ENCODE measurements around the gene KIF16B. TPM values are rescaled to one million over a fixed set of nuclear protein-coding genes. Genes with fewer than 3 reads are reported as not detected.

Gene KIF16B
- total and polyA plus RNA-seq, 2 of the 8 experiments (the other 6 are each of a cell fraction or from before 2014, with no cell fraction given): 3.0 to 9.2 TPM

- H4K20me1 ChIP-seq (replicated peaks in 1 of 2; ENCODE audit: control insufficient read depth in 1 of 2, insufficient read depth in 2 of 2, low read length in 2 of 2): no peaks in the 10 kb centered on the region
- H2BK5ac ChIP-seq (ENCODE audit: low read depth, low read length): no peak overlapping the region
- no peak overlapping the region for H3K9ac ChIP-seq (replicated peaks in 1 of 4; ENCODE audit: extremely low read depth in 1 of 4, low read depth in 3 of 4, low read length in 3 of 4)
- H3K4me1 ChIP-seq (replicated peaks in 1 of 4; ENCODE audit: control insufficient read depth in 3 of 4, insufficient read depth in 4 of 4, low read length in 3 of 4): no peaks in the 10 kb centered on the region
- H3K27me3 ChIP-seq (replicated peaks in 1 of 4; ENCODE audit: control insufficient read depth in 3 of 4, extremely low read depth in 1 of 4, insufficient read depth in 3 of 4, low read length in 3 of 4): no peaks in the 10 kb centered on the region
- ChIA-PET CTCF (ENCODE audit: partially characterized antibody) (no interaction called here), POLR2A (ENCODE audit: partially characterized antibody) (no interaction called here)
- no peak overlapping the region for H4K8ac ChIP-seq (ENCODE audit: extremely low read depth, insufficient read depth, low read length)
- H3K56ac ChIP-seq (replicated peaks; ENCODE audit: insufficient read length, low read depth, low read length): no peak overlapping the region
- H2AK5ac ChIP-seq (ENCODE audit: low read depth, low read length): no peak overlapping the region
- no peaks in the 10 kb centered on the region for H3K79me2 ChIP-seq (ENCODE audit: control insufficient read depth in 1 of 2, insufficient read depth in 2 of 2, low read length in 2 of 2)
- no peak overlapping the region for H2BK15ac ChIP-seq (ENCODE audit: low read length)
- no peaks in the 10 kb centered on the region for H3K23me2 ChIP-seq (ENCODE audit: low read depth, low read length)
- H2BK12ac ChIP-seq (ENCODE audit: low read depth, low read length): no peak overlapping the region
- no peak overlapping the region for H2AFZ ChIP-seq (ENCODE audit: low read length)
- 93% methylated on average over 5 of the region's 5 CpGs; no CpG with 5 or more reads in 1 of the 2 experiments for WGBS, 2 experiments (ENCODE audit: extremely low coverage in 1 of 2, insufficient coverage in 1 of 2, insufficient read length in 1 of 2, insufficient replicate concordance in 2 of 2, low coverage in 1 of 2, low lambda C conversion rate in 2 of 2, missing lambda C conversion rate in 1 of 2)
- DNase-seq (ENCODE audit: low read depth in 1 of 2, low spot score in 2 of 2) (no peak), FAIRE-seq (no peak)
- H3K79me1 ChIP-seq (ENCODE audit: low read depth, low read length): no peaks in the 10 kb centered on the region
- H4K91ac ChIP-seq (replicated peaks; ENCODE audit: insufficient read length, low read length): no peak overlapping the region
- no peak overlapping the region for H4K5ac ChIP-seq (ENCODE audit: insufficient read length, low read depth, low read length)
- no peaks in the 10 kb centered on the region for H3K9me3 ChIP-seq (ENCODE audit: insufficient read depth in 2 of 2, low read depth in 1 of 2, low read length in 1 of 2)
- no peak overlapping the region for H3K14ac ChIP-seq (ENCODE audit: insufficient read length)
- no peak overlapping the region for H3K27ac ChIP-seq (ENCODE audit: low read depth, low read length)
- H3K18ac ChIP-seq (ENCODE audit: extremely low read depth, low read length): no peak overlapping the region
- H3K36me3 ChIP-seq (ENCODE audit: control insufficient read depth in 2 of 4, insufficient read depth in 4 of 4, low read length in 3 of 4): no peaks in the 10 kb centered on the region; a peak in 1 of 8 replicates
- no peak overlapping the region for H3K23ac ChIP-seq (ENCODE audit: insufficient read length)
- H3K4me3 ChIP-seq (ENCODE audit: extremely low read depth in 1 of 4, insufficient read depth in 2 of 4, low read depth in 3 of 4, low read length in 4 of 4): no peak overlapping the region
- H3K4me2 ChIP-seq (ENCODE audit: insufficient read depth in 1 of 2, low read depth in 2 of 2, low read length in 2 of 2): no peak overlapping the region
- no peak overlapping the region for H2BK120ac ChIP-seq (replicated peaks; ENCODE audit: low read depth, low read length)
- H3K4ac ChIP-seq (replicated peaks; ENCODE audit: insufficient read length, low read depth, low read length): no peak overlapping the region
- no peak overlapping the region for H2BK20ac ChIP-seq (ENCODE audit: low read length)
- TF ChIP-seq ATF3 (IDR thresholded peaks at IDR 0.05; ENCODE audit: insufficient read depth, low read depth, low read length) (no peak), ZNF274 (IDR thresholded peaks at IDR 0.05; ENCODE audit: borderline replicate concordance, extremely low read depth, low read length) (no peak), BCL11A (IDR thresholded peaks at IDR 0.05; ENCODE audit: low read depth in 2 of 2, low read length in 2 of 2) (no peak), RAD21 (IDR thresholded peaks at IDR 0.05 in 1 of 2, conservative IDR thresholded peaks at IDR 0.05 in 1 of 2; ENCODE audit: low read depth in 2 of 2, low read length in 2 of 2) (no peak), POU5F1 (IDR thresholded peaks at IDR 0.05; ENCODE audit: low read depth, low read length) (no peak), SUZ12 (IDR thresholded peaks at IDR 0.05; ENCODE audit: low read length) (no peak), MAX (IDR thresholded peaks at IDR 0.05) (no peak), KDM5A (IDR thresholded peaks at IDR 0.05; ENCODE audit: low read length) (no peak), EGR1 (IDR thresholded peaks at IDR 0.05; ENCODE audit: borderline replicate concordance, low read depth, low read length) (no peak), FOSL1 (IDR thresholded peaks at IDR 0.05; ENCODE audit: insufficient read depth, low read depth, low read length) (no peak), YY1 (IDR thresholded peaks at IDR 0.05; ENCODE audit: low read depth, low read length) (no peak), JUND (IDR thresholded peaks at IDR 0.05; ENCODE audit: low read length) (no peak)
Measured at GRCh38 chr20:16360668-16361067, 212.6 kb downstream of the KIF16B start.

All from H1 (cell line).